Activated CD8-positive, alpha-beta T cell treated with anti-CD3 and anti-CD28 coated beads, Interleukin-2, amount 10 ng/mL, durations not matched to agents 7 days and 5 days (primary cell): Measurements from ENCODE around the gene DCBLD1. TPM values are rescaled to one million over a fixed set of nuclear protein-coding genes. Genes with fewer than 3 reads are reported as not detected.
"Not testable (repeated sequence)": the region's sequence is repeated elsewhere in the genome, so short reads cannot be mapped to it uniquely, and the experiment has no call there.

Experiments
- ATAC-seq: fragments of 150-1000 bp; cut with Tn5 transposase; one replicate; pipeline ENCODE4 v1.10.0; 2021; ENCODE audit warnings: moderate library complexity
- CTCF ChIA-PET: fragments of 350-600 bp; sonication (Branson Sonifier 250); formaldehyde crosslinking; loops from one replicate; lab custom pipeline; 2021; ENCODE audit warnings: antibody characterized with exemption; lab: Charles Lee
- POLR2A ChIA-PET: fragments of 350-600 bp; sonication (Branson Sonifier 250); formaldehyde crosslinking; loops from one replicate; lab custom pipeline; 2021; ENCODE audit warnings: antibody characterized with exemption; lab: Charles Lee
- DNase-seq: peaks from one replicate; pipeline ENCODE4 v3.0.0-alpha.2; 2020
- H3K27ac Mint-ChIP-seq: one replicate; pipeline ENCODE4 v1.8.0; 2021; ENCODE audit warnings: mild to moderate bottlenecking, mixed read lengths
- H3K27me3 Mint-ChIP-seq: one replicate; pipeline ENCODE4 v1.8.0; 2021; ENCODE audit warnings: low read depth, mixed read lengths
- H3K36me3 Mint-ChIP-seq: one replicate; pipeline ENCODE4 v1.8.0; 2021; ENCODE audit warnings: low read depth, mixed read lengths
- H3K4me1 Mint-ChIP-seq: one replicate; pipeline ENCODE4 v1.8.0; 2021; ENCODE audit warnings: low read depth, mixed read lengths
- H3K4me3 Mint-ChIP-seq: one replicate; pipeline ENCODE4 v1.8.0; 2021; ENCODE audit warnings: mild to moderate bottlenecking, mixed read lengths
- H3K9me3 Mint-ChIP-seq: one replicate; pipeline ENCODE4 v1.8.0; 2022; ENCODE audit warnings: mixed read lengths; ENCODE audit not compliant: insufficient read depth
- total RNA-seq, 2 experiments: library from RNA; stranded (reverse); gene quantifications; one replicate each; pipeline ENCODE4 v1.2.3, GENCODE V29; 2021

DCBLD1 gene
- 1 to 10 TPM; 2.5 to 4.3 TPM for total RNA-seq

DNA sequence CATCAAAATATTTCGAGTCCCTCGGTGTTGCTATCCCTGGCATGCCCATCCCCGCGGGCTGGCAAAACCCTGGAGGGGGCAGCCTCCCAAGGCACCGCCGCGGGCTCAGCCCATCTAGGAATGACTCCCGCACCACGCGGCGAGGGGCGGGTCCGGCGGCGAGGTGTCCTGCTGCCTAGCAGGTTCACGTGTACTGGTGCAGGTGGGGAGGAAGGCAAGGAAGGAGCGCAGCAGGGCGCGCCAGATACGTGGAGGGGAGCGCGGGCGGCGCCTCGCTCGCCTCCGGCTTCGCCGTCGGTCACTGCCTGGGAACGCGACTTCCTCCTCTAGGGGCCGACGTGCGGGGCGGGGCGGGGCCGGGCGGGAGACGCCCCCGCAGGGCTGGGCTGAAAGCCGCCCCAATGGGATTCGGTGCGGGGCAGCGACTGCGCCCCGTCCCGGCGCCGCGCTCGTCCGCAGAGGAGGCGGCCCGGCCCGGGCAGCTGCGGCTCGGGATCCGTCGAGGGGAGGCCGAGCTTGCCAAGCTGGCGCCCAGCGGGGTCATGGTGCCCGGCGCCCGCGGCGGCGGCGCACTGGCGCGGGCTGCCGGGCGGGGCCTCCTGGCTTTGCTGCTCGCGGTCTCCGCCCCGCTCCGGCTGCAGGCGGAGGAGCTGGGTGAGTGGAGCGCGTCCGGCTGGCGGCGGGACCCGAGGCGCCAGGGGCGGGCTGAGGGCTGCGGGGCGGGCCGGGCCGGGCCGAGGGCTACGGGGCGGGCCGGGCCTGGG lies at the start of gene DCBLD1:
Gene DCBLD1, plus strand, starts transcription at position 435 of the 764 bp plus-strand sequence. Its CDS starts 108 bp downstream, at position 543.
- Mint-ChIP-seq H3K4me3 (peak within 1 kb of the TSS; percentile 85), H3K9me3 (no peaks in the 10 kb centered on the region), H3K27me3 (peaks cover 47% of the 10 kb centered on the region), H3K4me1 (peaks cover 18% of the 10 kb centered on the region), H3K36me3 (no peaks in the 10 kb centered on the region), H3K27ac (peak within 1 kb of the TSS; percentile 48)
- DNase-seq (peak; percentile 66), ATAC-seq (peak; percentile 87)
- ChIA-PET POLR2A (interaction anchor here (0.7 to 1.9 kb wide), 3 partner anchors 65 to 120 kb away, joined by 3 to 7 read pairs (median 4); partner anchors contain the start of gene GOPC), CTCF (interaction anchor here (0.8 to 5.7 kb wide), 10 partner anchors 14 to 123 kb away, joined by 3 to 42 read pairs (median 6); no protein-coding TSS in a partner anchor)

GRCh38 chr6:117440706-117441525 lies 41.6 kb upstream of the DCBLD1 start:
- DNase-seq, result no peak
- H3K4me3 Mint-ChIP-seq, result no peak overlapping the region
- ChIA-PET POLR2A (no interaction called here), CTCF (no interaction called here)
- no peaks in the 10 kb centered on the region for H3K9me3 Mint-ChIP-seq
- ATAC-seq, result no peak
- H3K36me3 Mint-ChIP-seq, result no peaks in the 10 kb centered on the region
- H3K4me1 Mint-ChIP-seq, result no peaks in the 10 kb centered on the region
- no peak overlapping the region for H3K27ac Mint-ChIP-seq
- H3K27me3 Mint-ChIP-seq, result peaks cover 29% of the 10 kb centered on the region

DNA sequence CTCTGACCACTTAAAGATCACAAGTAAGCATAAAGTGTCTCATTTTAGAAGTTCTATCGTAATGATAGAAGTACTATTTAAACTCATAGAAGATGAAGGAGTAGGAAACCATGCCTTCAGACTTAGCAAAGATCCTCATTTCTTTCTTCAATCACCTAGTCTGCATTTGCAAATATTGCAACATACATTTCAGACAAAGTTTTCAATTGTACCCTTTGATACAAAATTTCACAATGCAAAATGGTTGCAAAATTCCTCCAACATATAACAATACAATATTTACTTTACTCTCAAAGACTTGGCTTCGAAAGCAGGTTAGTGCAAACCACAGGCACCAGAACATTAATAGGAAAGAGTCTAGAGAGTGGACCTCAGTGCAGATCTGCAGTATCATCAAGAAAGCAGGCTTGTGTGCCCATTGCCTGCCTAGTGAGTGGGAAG lies 40.6 kb upstream of the DCBLD1 start:
- no peaks in the 10 kb centered on the region for H3K36me3 Mint-ChIP-seq
- H3K4me3 Mint-ChIP-seq, result no peak overlapping the region
- DNase-seq, result no peak

DNA sequence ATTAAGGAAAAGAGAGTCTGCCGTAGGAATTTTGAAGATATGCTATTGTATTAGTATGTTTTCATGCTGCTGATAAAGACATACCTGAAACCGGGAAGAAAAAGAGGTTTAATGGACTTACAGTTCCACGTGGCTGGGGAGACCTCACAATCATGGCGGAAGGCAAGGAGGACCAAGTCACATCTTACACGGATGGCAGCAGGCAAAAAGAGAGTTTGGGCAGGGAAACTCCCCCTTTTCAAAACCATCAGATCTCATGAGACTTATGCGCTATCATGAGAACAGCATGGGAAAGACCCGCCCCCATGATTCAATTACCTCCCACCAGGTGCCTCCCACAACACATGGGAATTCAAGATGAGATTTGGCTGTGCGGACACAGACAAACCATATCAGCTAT lies 40.2 kb upstream of the DCBLD1 start:
- H3K4me1 Mint-ChIP-seq, H3K9me3 Mint-ChIP-seq, DNase-seq, H3K36me3 Mint-ChIP-seq, H3K4me3 Mint-ChIP-seq, ATAC-seq, CTCF ChIA-PET, H3K27ac Mint-ChIP-seq, POLR2A ChIA-PET: not testable (repeated sequence)
- H3K27me3 Mint-ChIP-seq, result peaks cover 31% of the 10 kb centered on the region

More for the DNA sequence above, 40.6 kb upstream of the DCBLD1 start:
- CTCF ChIA-PET, result no interaction called here
- no peaks in the 10 kb centered on the region for H3K9me3 Mint-ChIP-seq
- POLR2A ChIA-PET, result no interaction called here
- ATAC-seq, result no peak
- H3K4me1 Mint-ChIP-seq, result no peaks in the 10 kb centered on the region
- no peak overlapping the region for H3K27ac Mint-ChIP-seq
- H3K27me3 Mint-ChIP-seq, result peaks cover 30% of the 10 kb centered on the region

GRCh38 chr6:117444600-117444999 lies 37.9 kb upstream of the DCBLD1 start:
- Mint-ChIP-seq H3K27ac (no peak overlapping the region), H3K27me3 (peaks cover 45% of the 10 kb centered on the region), H3K4me1 (no peaks in the 10 kb centered on the region), H3K36me3 (no peaks in the 10 kb centered on the region), H3K4me3 (no peak overlapping the region), H3K9me3 (no peaks in the 10 kb centered on the region)
- DNase-seq (no peak), ATAC-seq (no peak)
- CTCF ChIA-PET, result interaction anchor here (1.2 to 1.3 kb wide), 2 partner anchors 159 to 161 kb away, joined by 4 read pairs; no protein-coding TSS in a partner anchor
- POLR2A ChIA-PET, result no interaction called here

DNA sequence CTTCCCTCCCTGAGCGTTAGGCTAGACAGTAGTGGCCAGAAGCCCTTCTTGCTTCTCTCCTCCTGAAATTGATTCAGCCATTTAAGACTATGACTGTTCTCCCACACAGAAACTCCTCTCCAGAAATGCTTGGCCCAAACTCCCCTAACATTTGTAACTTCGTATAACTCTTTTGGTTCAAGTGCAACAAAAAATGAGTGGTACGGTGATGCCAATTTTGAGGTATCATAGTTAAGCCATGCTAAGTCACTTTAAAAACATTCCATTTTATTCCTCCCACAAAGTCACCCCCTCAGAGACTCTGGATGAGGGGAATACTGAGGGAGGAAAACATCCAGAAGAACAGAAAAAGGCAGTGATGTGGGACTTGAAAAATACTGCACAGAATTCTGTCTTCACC lies 35.6 kb upstream of the DCBLD1 start:
- H3K4me1 Mint-ChIP-seq, result peaks cover 1% of the 10 kb centered on the region
- H3K4me3 Mint-ChIP-seq, result no peak overlapping the region
- POLR2A ChIA-PET, result no interaction called here
- no peaks in the 10 kb centered on the region for H3K36me3 Mint-ChIP-seq
- DNase-seq (no peak), ATAC-seq (no peak)
- no peaks in the 10 kb centered on the region for H3K9me3 Mint-ChIP-seq
- no peak overlapping the region for H3K27ac Mint-ChIP-seq
- CTCF ChIA-PET, result interaction anchor here (6.2 kb wide), 1 partner anchor 106 kb away, joined by 153 read pairs; no protein-coding TSS in a partner anchor
- peaks cover 46% of the 10 kb centered on the region for H3K27me3 Mint-ChIP-seq

- ChIA-PET CTCF (interaction anchor here (2.9 to 6.2 kb wide), 3 partner anchors 17 to 158 kb away, joined by 13 to 153 read pairs (median 88); no protein-coding TSS in a partner anchor), POLR2A (interaction anchor here (0.6 kb wide), 1 partner anchor 802 kb away, joined by 3 read pairs; no protein-coding TSS in a partner anchor)
- Mint-ChIP-seq H3K9me3 (no peaks in the 10 kb centered on the region), H3K4me1 (peaks cover 1% of the 10 kb centered on the region), H3K27ac (no peak overlapping the region), H3K36me3 (no peaks in the 10 kb centered on the region), H3K27me3 (peaks cover 40% of the 10 kb centered on the region), H3K4me3 (no peak overlapping the region)
- no peak for DNase-seq
- no peak for ATAC-seq
These were observed 34.5 kb upstream of the DCBLD1 start for GRCh38 chr6:117448011-117448410.

- CTCF ChIA-PET, result interaction anchor here (1.0 to 6.2 kb wide), 19 partner anchors 11 to 166 kb away, joined by 3 to 153 read pairs (median 6); partner anchors contain the start of genes DCBLD1 and GOPC
- Mint-ChIP-seq H3K36me3 (no peaks in the 10 kb centered on the region), H3K27me3 (peaks cover 37% of the 10 kb centered on the region), H3K9me3 (no peaks in the 10 kb centered on the region), H3K4me1 (peaks cover 1% of the 10 kb centered on the region), H3K27ac (no peak overlapping the region), H3K4me3 (no peak overlapping the region)
- no peak for DNase-seq
- POLR2A ChIA-PET, result interaction anchor here (0.6 kb wide), 1 partner anchor 801 kb away, joined by 3 read pairs; no protein-coding TSS in a partner anchor
- no peak for ATAC-seq
These were observed 33.6 kb upstream of the DCBLD1 start for GRCh38 chr6:117448732-117449485.

- no peaks in the 10 kb centered on the region for H3K36me3 Mint-ChIP-seq
- POLR2A ChIA-PET, result interaction anchor here (1.0 kb wide), 1 partner anchor 153 kb away, joined by 8 read pairs; the partner anchor contains the start of gene GOPC
- no peak overlapping the region for H3K4me3 Mint-ChIP-seq
- CTCF ChIA-PET, result interaction anchor here (0.6 to 6.2 kb wide), 32 partner anchors 10 to 249 kb away, joined by 3 to 153 read pairs (median 4); partner anchors contain the start of genes DCBLD1, GOPC and ROS1
- ATAC-seq, result no peak
- peak; percentile 73 for DNase-seq
- no peak overlapping the region for H3K27ac Mint-ChIP-seq
- H3K9me3 Mint-ChIP-seq, result no peaks in the 10 kb centered on the region
- peaks cover 1% of the 10 kb centered on the region for H3K4me1 Mint-ChIP-seq
- H3K27me3 Mint-ChIP-seq, result peaks cover 33% of the 10 kb centered on the region
These were observed 32.7 kb upstream of the DCBLD1 start for GRCh38 chr6:117449549-117450439.

- Mint-ChIP-seq H3K4me1 (peaks cover 1% of the 10 kb centered on the region), H3K27ac (no peak overlapping the region), H3K36me3 (no peaks in the 10 kb centered on the region), H3K4me3 (no peak overlapping the region), H3K9me3 (no peaks in the 10 kb centered on the region), H3K27me3 (peaks cover 26% of the 10 kb centered on the region)
- ATAC-seq, result no peak
- ChIA-PET POLR2A (no interaction called here), CTCF (interaction anchor here (1.1 to 6.2 kb wide), 3 partner anchors 14 to 154 kb away, joined by 3 to 153 read pairs (median 88); no protein-coding TSS in a partner anchor)
- DNase-seq, result no peak
These were observed 30.8 kb upstream of the DCBLD1 start for GRCh38 chr6:117451671-117452070.
